Neural progenitor cell (in vitro differentiated cells): ENCODE results near the gene CDCA4. TPM values are rescaled to one million over a fixed set of nuclear protein-coding genes. Genes with fewer than 3 reads are reported as not detected.

Source experiments
- DNase-seq: peaks from one replicate; pipeline ENCODE4 v3.0.0-alpha.2; 2016; ENCODE audit warnings: low spot score
- H2AFZ ChIP-seq: fragments of 200-600 bp; sonication (generic); replicated peaks from 2 replicates; pipeline ENCODE4 v1.6.1; 2016; ENCODE audit warnings: antibody characterized with exemption
- H3F3A ChIP-seq: fragments of 200-600 bp; sonication (generic); 2 replicates; pipeline ENCODE4 v1.6.1; 2016; ENCODE audit warnings: antibody characterized with exemption, low read depth
- H3K27ac ChIP-seq: fragments of 200-600 bp; sonication (generic); 2 replicates; pipeline ENCODE4 v1.5.1; 2016; ENCODE audit warnings: mild to moderate bottlenecking
- H3K27me3 ChIP-seq: fragments of 200-600 bp; sonication (generic); 2 replicates; pipeline ENCODE4 v1.6.1; 2016; ENCODE audit warnings: mild to moderate bottlenecking, moderate library complexity
- H3K36me3 ChIP-seq: fragments of 200-600 bp; sonication (generic); 2 replicates; pipeline ENCODE4 v1.5.1; 2016
- H3K4me1 ChIP-seq: fragments of 200-600 bp; sonication (generic); 2 replicates; pipeline ENCODE4 v1.6.1; 2016; ENCODE audit warnings: mixed run types
- H3K4me2 ChIP-seq: fragments of 200-600 bp; sonication (generic); 2 replicates; pipeline ENCODE4 v1.6.1; 2016
- H3K4me3 ChIP-seq: fragments of 200-600 bp; sonication (generic); 2 replicates; pipeline ENCODE4 v1.5.1; 2016
- H3K79me2 ChIP-seq: fragments of 200-600 bp; sonication (generic); 2 replicates; pipeline ENCODE4 v1.6.1; 2016; ENCODE audit warnings: low read depth
- H3K9ac ChIP-seq: fragments of 200-600 bp; sonication (generic); 2 replicates; pipeline ENCODE4 v1.6.1; 2016
- H3K9me3 ChIP-seq: fragments of 200-600 bp; sonication (generic); 2 replicates; pipeline ENCODE4 v1.5.1; 2016; ENCODE audit warnings: low read depth
- H4K20me1 ChIP-seq: fragments of 200-600 bp; sonication (generic); 2 replicates; pipeline ENCODE4 v1.6.1; 2016; ENCODE audit warnings: low read depth
- H3K27ac Mint-ChIP-seq: 3 replicates; pipeline ENCODE4 v1.8.0; 2021; ENCODE audit warnings: mixed read lengths
- H3K27me3 Mint-ChIP-seq: 2 replicates; pipeline ENCODE4 v1.8.0; 2022; ENCODE audit warnings: low read depth, mild to moderate bottlenecking, inconsistent platforms, moderate library complexity, mixed read lengths; ENCODE audit not compliant: insufficient read depth
- H3K36me3 Mint-ChIP-seq: 3 replicates; pipeline ENCODE4 v1.8.0; 2021; ENCODE audit warnings: mixed read lengths
- H3K4me1 Mint-ChIP-seq: 3 replicates; pipeline ENCODE4 v1.8.0; 2021; ENCODE audit warnings: mixed read lengths
- H3K4me3 Mint-ChIP-seq: 3 replicates; pipeline ENCODE4 v1.8.0; 2021; ENCODE audit warnings: mild to moderate bottlenecking, moderate library complexity, mixed read lengths
- H3K9me3 Mint-ChIP-seq: 3 replicates; pipeline ENCODE4 v1.8.0; 2020; ENCODE audit warnings: mixed read lengths
- EZH2 ChIP-seq: fragments of 200-600 bp; sonication (generic); IDR thresholded peaks from 2 replicates; pipeline ENCODE4 v1.6.1; 2017; ENCODE audit warnings: antibody characterized with exemption, mild to moderate bottlenecking, moderate library complexity
- EZH2phosphoT487 ChIP-seq: fragments of 200-600 bp; sonication (generic); IDR thresholded peaks from 2 replicates; pipeline ENCODE4 v1.6.1; 2017; ENCODE audit warnings: antibody characterized with exemption
- total RNA-seq: library from RNA; depleted of rRNA; stranded (reverse); fragments of >200 nt; gene quantifications from 2 replicates; pipeline ENCODE4 v1.2.3, GENCODE V29; 2015; ENCODE audit warnings: low replicate concordance
- TF ChIP-seq, protein P1 (sequence below): fragments of 200-600 bp; sonication (generic); IDR thresholded peaks from 2 replicates; pipeline ENCODE4 v1.5.1; 2017; ENCODE audit warnings: antibody characterized with exemption, mild to moderate bottlenecking

Gene CDCA4
- total RNA-seq, 1 donor from 2014 or later = 56.6 TPM

DNA sequence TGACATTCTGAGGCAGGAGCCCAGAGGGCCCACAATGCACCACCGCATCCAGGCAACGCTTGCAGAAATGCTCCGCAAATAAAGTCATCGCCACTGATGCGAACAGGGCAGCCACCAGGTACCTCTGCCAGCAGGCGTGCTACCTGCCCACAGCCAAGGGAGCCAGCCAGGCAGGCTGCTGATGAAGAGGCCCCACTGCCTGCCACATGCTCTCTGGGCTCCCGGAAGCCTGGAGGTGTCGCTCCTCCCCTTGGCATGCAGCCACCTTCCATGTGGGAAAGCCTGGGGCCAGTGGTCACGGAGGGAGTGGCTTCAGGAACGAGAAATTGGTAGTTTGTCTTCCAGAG is 29.6 kb upstream of the CDCA4 start:
- H3K9me3 ChIP-seq = no peaks in the 10 kb centered on the region
- H3K36me3 Mint-ChIP-seq = no peaks in the 10 kb centered on the region
- H3K4me1 Mint-ChIP-seq = peaks cover 4% of the 10 kb centered on the region
- H3K27me3 ChIP-seq = peaks cover 7% of the 10 kb centered on the region
- DNase-seq = no peak
- H3K27ac ChIP-seq = no peak overlapping the region
- no peaks in the 10 kb centered on the region for H3K79me2 ChIP-seq
- no peak overlapping the region for H3K4me2 ChIP-seq
- peaks cover 23% of the 10 kb centered on the region for H3K27me3 Mint-ChIP-seq
- no peak overlapping the region for H3K4me3 Mint-ChIP-seq
- H3K36me3 ChIP-seq = no peaks in the 10 kb centered on the region
- H3K27ac Mint-ChIP-seq = no peak overlapping the region
- no peak overlapping the region for H2AFZ ChIP-seq
- TF ChIP-seq, protein P1, sequence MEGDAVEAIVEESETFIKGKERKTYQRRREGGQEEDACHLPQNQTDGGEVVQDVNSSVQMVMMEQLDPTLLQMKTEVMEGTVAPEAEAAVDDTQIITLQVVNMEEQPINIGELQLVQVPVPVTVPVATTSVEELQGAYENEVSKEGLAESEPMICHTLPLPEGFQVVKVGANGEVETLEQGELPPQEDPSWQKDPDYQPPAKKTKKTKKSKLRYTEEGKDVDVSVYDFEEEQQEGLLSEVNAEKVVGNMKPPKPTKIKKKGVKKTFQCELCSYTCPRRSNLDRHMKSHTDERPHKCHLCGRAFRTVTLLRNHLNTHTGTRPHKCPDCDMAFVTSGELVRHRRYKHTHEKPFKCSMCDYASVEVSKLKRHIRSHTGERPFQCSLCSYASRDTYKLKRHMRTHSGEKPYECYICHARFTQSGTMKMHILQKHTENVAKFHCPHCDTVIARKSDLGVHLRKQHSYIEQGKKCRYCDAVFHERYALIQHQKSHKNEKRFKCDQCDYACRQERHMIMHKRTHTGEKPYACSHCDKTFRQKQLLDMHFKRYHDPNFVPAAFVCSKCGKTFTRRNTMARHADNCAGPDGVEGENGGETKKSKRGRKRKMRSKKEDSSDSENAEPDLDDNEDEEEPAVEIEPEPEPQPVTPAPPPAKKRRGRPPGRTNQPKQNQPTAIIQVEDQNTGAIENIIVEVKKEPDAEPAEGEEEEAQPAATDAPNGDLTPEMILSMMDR = no peak
- TF ChIP-seq EZH2 (no peak), EZH2phosphoT487 (no peak)
- H3K4me3 ChIP-seq = no peak overlapping the region
- no peaks in the 10 kb centered on the region for H3K9me3 Mint-ChIP-seq
- H3K9ac ChIP-seq = no peak overlapping the region
- H4K20me1 ChIP-seq = no peaks in the 10 kb centered on the region
- H3F3A ChIP-seq = no peaks in the 10 kb centered on the region
- no peaks in the 10 kb centered on the region for H3K4me1 ChIP-seq

DNA sequence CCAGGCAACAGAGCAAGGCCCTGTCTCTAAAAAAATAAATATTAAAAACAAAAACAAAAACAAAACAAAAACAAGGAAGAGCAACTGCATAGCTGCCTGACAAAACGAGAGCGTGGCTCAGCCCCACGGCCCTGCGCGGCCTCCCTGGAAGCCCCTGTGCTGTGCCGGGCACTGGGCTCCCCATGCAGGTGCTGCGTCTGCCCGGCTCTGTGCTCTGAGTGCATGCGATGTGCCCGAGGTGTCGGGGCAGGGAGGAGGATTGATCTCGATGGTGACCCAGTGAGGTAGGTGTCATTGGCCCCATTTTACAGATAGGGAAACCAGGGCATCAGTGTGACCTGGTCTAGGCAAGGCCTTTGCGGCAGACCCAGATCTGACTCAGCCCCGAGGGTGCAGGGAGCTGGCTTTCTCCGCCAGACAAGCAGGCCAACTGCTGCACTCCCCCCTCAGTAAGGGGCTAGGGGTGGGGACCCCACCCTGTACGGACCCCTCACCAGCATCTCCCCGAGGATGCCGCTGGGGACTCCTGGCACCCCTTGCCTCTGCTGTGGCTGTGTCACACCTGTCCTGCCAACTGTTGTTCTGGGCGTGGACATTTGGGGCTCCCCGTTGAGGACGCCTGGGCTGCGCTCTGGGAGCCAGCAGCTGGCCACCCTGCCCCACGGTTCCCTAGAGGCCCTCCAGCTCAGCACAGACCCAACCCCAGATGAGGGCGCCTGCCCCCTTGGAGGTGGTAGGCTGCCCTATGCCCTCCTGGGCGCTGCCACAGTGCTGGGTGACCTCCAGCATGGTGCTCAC is 29.1 kb upstream of the CDCA4 start:
- Histone ChIP-seq H4K20me1 (no peaks in the 10 kb centered on the region), H2AFZ (no peak overlapping the region), H3K9me3 (no peaks in the 10 kb centered on the region), H3K9ac (no peak overlapping the region), H3K4me1 (no peaks in the 10 kb centered on the region), H3K27me3 (peaks cover 7% of the 10 kb centered on the region), H3K4me3 (no peak overlapping the region), H3K79me2 (no peaks in the 10 kb centered on the region), H3K27ac (no peak overlapping the region), H3F3A (no peaks in the 10 kb centered on the region), H3K4me2 (no peak overlapping the region), H3K36me3 (no peaks in the 10 kb centered on the region)
- H3K27me3 Mint-ChIP-seq = peaks cover 18% of the 10 kb centered on the region
- no peaks in the 10 kb centered on the region for H3K9me3 Mint-ChIP-seq
- no peak overlapping the region for H3K27ac Mint-ChIP-seq
- DNase-seq = no peak
- TF ChIP-seq EZH2 (no peak), EZH2phosphoT487 (no peak)
- TF ChIP-seq, protein P1 = no peak
- H3K36me3 Mint-ChIP-seq = no peaks in the 10 kb centered on the region
- H3K4me1 Mint-ChIP-seq = peaks cover 3% of the 10 kb centered on the region
- H3K4me3 Mint-ChIP-seq = no peak overlapping the region

DNA sequence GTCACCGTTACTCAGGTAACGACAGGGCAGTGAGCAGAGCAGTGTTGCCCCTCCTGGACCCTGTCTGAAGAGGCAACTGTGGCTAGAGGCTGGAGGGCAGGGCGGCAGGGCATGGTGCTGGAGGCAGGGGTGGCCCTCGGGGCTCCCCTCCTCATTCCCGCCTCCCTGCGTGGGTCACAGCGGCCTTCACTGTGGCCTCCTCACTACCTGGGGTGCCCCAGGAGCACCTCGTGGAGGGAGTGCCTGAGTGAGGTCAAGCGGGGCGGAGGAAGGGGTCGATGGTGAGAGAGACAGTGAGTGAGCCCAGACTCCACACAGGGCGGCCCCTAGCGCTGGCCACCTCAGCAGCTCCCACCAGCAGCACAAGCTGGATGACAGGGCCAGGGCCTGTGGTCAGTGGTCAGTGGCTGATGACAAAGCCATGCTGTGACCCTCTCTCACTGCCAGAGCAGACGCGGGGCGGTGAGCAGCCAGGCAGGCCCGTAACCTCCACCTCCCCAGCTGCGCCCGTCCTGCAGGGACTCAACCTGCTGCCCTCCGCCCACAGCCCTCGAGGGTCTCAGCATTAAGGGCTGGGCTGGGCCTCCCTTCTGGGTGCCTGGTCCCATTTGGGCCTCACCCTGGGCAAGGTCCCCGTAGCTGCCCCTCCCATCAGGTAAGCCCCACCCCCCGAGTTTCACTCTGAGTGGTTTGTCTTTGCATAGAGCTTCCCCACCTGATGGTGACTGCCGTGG is 26.6 kb upstream of the CDCA4 start:
- H3K9me3 Mint-ChIP-seq = peaks cover 3% of the 10 kb centered on the region
- no peaks in the 10 kb centered on the region for H3K79me2 ChIP-seq
- peaks cover 11% of the 10 kb centered on the region for H3K27me3 Mint-ChIP-seq
- no peak overlapping the region for H3K9ac ChIP-seq
- DNase-seq = no peak
- no peaks in the 10 kb centered on the region for H4K20me1 ChIP-seq
- peaks cover 15% of the 10 kb centered on the region for H3K27me3 ChIP-seq
- no peaks in the 10 kb centered on the region for H3K4me1 ChIP-seq
- no peak overlapping the region for H3K4me3 ChIP-seq
- no peaks in the 10 kb centered on the region for H3F3A ChIP-seq
- no peak overlapping the region for H3K27ac ChIP-seq
- H3K36me3 Mint-ChIP-seq = no peaks in the 10 kb centered on the region
- H2AFZ ChIP-seq = no peak overlapping the region
- TF ChIP-seq EZH2 = no peak
- TF ChIP-seq, protein P1 = no peak
- TF ChIP-seq EZH2phosphoT487 = no peak
- H3K27ac Mint-ChIP-seq = no peak overlapping the region
- H3K36me3 ChIP-seq = no peaks in the 10 kb centered on the region
- H3K4me3 Mint-ChIP-seq = no peak overlapping the region
- peaks cover 9% of the 10 kb centered on the region for H3K4me1 Mint-ChIP-seq
- H3K4me2 ChIP-seq = no peak overlapping the region
- no peaks in the 10 kb centered on the region for H3K9me3 ChIP-seq
